ENCODE measurements around the gene ZNF236.

GRCh38 chr18:76997951-76998808 lies 175.8 kb downstream of the ZNF236 start:
- TF ChIP-seq CTCF (conservative IDR thresholded peaks at IDR 0.05; ENCODE audit: low read depth, low read length) (no peak), EZH2 (IDR thresholded peaks at IDR 0.05; ENCODE audit: borderline replicate concordance, low read depth, low read length, poor library complexity, severe bottlenecking) (no peak)

Data from A673 (cell line).